Forelimb muscle (tissue), 1 donor: ENCODE results near the gene IDH3B. TPM values are rescaled to one million over a fixed set of nuclear protein-coding genes. Genes with fewer than 3 reads are reported as not detected.
"Not testable (repeated sequence)": the region's sequence is repeated elsewhere in the genome, so short reads cannot be mapped to it uniquely, and the experiment has no call there.

Experiments used
- DNase-seq: peaks from one replicate; pipeline ENCODE4 v3.0.0-alpha.2; 2013; ENCODE audit warnings: low read depth
- polyA plus RNA-seq: library from polyadenylated mRNA; unstranded; fragments of 120-200 nt; gene quantifications from one replicate; pipeline ENCODE4 v1.2.1, GENCODE V29; 2013; ENCODE audit not compliant: insufficient read length

IDH3B gene
- polyA plus RNA-seq, 1 donor, result 99.0 TPM

DNA sequence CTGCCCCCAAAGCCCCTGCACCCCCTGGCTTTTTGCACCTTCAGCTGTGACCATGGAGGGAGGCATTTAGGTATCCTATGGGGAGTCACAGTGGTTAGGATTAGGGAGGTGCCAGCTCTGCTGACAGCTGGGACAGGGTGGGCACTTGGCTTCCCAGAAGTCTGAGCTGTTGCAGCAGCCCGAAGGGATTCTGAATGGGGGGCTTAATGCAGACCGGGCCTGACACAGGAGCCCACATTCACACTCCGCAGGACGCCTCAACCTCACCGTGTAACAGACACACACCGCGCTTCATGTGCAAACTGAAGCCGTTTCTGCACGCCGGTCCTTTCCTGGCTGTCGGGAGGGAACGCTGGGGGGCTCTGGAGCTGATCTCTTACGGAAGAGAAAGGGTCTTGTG is 30.5 kb upstream of the IDH3B start:
- no peak for DNase-seq

DNA sequence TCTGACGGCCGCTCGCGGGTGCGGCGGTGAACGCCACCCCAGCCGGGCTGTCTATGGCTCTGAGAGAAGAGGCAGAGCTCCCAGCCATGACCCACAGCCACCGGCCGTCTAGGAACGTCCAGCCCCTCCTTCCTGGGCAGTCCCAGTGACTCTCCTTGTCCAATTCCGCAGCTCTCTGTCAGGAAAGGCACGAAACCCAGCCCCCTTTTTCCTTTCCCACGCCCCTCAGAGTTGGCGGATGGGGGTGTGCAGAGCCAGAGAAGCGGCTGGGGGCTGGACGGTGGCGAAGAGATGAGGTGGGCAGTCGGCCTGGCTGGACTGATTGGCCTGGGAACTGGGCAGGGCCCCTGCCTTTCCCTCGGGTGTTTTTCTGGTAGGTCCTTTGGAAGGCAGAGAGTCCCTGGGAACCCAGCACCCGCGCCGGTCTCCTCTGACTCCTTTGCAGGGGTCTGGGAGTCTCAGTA is 30.0 kb upstream of the IDH3B start:
- no peak for DNase-seq

DNA sequence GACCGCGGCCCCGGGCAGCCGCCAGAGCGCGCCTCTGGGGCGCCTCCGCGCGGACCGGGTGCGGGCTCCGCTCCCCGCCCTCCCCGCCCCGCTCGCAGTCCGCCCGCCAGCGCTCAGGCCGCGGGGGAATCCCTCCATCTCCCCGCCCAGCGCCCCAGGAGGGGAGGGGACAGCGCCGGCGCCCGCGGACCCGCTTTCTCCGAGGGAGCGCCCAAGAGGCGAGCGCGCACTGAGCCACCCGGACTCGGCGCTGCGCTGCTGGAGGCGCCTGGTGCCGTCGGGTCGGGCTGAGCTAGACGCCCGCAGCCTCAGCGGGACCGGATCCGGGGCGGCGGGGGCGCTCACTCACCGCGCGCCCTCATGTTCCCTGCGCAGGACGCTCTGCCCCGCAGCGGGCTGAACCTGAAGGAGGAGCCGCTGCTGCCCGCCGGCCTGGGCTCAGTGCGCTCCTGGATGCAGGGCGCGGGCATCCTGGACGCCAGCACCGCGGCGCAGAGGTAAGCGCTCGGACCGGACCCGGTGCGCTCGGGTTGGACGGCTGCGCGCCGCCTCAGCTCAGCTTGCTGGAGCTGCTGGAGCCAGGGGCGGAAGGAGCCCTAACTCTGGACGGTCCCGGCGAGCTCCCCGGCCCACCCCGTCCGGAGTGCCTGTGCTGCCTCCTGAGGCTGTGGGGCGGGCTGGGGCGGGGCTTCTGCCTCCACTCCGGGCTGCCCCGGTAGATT is 29.4 kb upstream of the IDH3B start:
- no peak for DNase-seq

DNA sequence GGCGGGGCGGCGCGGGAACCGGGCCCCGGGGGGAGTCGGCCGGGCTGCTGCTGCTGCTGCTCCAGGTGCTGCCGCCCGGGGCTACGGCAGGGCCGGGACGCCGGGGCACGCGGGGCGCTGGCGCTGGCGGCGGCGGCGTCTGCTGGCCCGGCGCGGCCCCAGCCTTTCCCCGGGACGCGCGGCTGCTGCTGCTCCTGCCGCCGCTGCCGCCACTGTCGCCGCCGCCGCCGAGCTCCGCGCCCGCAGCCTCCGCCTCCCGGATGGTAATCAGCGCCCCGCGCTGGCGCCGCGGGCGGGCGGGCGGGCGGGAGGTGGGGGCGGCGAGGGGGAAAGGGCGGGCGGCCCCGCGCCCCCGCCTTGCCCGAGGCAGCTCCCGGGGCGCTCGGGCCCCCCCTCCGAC is 28.9 kb upstream of the IDH3B start:
- DNase-seq, result no peak

DNA sequence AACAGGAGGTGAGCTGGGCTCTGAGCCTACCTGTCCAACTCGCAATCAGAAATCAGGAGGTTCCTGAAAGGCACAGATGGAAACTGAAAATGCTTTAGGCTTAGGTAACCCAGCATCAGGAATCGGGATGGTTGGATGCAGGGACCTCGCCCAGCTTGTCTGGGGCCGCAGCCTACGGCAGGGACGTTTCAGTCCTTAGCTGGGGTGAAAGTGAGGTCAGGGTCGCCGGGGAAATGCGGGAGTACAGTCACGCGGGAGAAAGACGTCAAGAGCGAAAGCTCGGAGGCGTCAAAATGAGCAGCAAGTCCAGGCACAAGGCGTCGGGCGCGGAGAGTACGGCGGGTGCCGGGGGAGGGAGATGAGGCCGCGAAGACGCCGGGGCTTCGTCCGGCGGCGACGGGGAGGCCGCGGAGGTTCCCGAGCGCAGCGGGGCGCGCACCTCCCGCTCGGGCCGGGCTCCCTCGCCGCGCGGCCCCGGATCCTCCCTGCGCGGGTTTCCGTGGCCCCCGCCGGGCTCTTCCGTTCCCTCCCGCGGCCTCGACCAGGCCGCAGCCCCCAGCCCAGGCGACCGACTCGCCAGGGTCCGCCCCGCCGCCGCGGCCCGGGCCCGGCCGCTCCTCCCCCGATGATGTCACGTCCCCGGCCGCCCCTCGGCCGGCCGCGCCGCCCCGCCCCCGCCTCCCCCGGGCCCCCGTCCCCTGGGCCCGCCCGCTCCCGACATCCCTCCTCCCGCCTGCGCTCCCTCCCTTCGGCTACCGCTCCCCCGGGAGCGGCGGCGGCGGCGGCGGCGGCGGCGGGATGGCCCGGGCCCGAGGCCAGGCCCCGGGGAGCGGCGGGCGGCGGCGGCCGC is 28.2 kb upstream of the IDH3B start, which contains the start of gene EBF4:
Gene EBF4, plus strand, starts transcription at position 745 of the 850 bp plus-strand sequence. CDS start 866 bp downstream, outside the sequence.
- no peak for DNase-seq

DNA sequence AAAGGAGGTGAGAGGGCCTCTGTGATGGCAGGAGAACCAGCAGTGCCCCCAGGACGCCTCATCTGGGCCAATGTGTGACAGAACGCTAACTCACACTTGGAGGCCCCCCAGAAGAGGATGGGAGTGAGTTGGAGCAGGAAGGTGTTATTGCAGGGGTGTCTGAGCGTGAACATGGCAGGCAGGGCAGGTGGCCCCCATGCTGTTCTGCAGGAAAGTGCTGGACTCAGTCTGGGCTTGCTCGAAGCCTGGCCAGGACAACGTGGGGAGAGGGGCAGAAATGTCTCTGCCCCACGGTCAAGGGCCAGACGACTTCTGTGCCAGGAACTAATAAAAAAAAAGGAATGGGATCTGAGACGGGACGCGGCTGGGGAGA is 27.6 kb upstream of the IDH3B start:
- DNase-seq, result no peak

DNA sequence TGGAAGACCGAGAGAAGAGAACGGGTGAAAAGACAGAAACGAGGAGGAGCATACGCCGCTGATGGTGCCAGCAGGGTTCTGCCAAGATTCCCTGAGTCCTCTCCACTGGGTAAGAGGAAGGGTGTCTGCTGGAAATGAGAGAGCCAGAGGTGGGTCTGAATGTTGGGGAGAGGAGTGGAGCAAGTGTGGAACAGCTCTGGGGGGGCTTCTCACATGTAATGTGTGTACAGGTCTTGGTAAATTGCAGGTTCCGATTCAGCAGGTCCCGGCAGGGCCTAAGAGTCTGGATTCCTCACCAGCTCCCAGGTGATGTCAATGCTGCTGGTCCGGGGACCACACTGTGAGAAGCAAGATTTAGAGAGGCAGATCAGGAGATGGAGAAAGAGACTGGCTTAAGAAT is 27.1 kb upstream of the IDH3B start:
- no peak for DNase-seq

DNA sequence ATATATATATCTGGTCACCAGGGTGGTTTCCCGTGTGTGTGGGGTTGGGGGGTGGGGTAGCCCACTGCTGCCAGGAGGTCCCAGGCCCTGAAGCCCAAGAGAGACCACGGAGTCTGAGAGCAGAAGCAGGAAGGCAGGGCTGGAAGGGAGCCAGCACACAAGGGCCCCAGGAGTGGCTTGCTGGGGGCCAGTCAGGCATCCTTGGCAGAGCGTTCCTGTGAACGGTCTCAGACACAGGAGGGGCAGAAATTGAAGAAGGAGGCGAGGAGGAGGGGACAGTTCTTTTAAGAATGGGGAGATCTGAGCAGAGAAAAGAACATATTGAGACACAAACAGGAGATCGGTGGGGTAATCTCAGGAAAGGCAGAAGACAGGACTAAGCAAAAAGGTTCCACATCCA is 26.7 kb upstream of the IDH3B start:
- no peak for DNase-seq

DNA sequence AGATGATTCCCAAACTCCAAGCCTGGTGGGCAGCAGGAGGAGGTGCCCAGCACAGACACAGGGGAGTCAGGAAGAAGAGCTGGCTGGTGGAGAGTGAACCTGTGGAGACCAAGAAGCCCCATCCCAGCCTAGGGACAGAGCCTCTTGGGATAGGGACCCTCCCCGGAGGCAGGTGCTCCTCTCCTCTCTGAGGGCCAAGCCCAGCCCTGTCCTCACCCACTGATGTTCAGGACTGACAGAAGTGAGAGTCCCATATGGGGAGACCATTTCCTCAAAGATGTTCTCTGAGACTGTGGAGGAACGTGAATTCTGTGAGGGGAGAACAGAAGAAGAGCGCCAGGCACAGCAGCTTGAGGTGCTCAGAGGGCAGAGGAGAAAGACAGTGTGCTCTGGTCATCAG is 26.2 kb upstream of the IDH3B start:
- no peak for DNase-seq

DNA sequence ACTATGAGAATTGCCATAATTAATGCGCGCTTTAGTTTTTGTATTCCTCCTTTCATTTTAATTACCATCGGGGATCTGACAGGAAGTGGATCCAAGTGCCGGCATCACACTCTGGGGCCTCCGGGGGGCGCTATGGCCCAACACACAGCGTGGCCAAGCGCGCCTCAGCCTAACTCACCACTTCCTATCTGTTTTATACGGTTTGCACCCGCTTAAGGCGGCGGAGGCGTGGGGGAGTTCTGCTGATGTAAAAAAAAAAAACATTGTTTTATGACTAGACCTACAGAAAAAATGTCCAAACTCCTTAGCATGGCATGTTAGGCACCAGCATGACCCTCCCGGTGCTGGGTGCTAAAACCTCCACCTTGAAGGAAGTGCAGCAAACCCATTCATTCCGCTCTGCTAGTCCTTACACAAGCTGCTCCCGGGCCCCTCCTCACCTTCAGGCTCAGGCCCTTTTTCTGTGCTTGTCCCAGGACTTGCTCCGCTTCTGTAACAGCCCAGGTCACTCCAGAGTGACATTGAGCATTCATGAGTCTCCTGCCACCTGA is 24.1 kb upstream of the IDH3B start:
- no peak for DNase-seq

DNA sequence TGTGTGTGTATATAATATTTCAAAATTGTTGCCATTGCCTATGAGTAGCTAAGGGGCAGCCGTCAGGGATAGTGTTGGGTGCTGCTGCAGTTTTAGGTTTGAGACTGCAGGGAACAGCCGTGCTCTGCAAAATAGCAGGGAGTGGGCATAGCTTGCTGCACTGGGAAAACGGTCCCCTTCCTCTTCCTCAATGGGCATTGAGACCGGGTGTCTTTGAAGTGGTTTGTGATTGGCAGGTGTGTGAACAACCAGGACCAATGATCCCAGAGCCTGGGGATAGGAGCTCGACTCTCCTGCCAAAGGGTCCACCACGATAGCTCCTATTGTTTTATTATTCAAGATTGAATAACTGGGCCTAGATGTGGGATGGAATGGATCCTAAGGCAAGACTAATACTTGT is 23.5 kb upstream of the IDH3B start:
- no peak for DNase-seq

DNA sequence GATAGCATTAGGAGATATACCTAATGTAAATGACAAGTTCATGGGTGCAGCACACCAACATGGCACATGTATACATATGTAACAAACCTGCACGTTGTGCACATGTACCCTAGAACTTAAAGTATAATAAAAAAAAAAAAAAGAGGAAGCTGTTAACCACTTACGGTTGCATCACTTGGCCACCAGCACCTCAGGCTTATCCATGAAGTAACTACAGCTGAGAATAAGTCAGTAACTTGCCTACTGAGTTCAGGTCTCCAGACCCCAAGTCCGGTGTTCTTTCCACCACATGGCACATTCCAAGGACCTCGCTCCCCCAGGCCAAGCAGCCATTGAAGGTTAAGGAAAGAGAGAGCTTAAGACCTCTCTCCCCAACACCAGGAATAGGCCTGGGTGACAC is 20.8 kb upstream of the IDH3B start:
- not testable (repeated sequence) for DNase-seq

DNA sequence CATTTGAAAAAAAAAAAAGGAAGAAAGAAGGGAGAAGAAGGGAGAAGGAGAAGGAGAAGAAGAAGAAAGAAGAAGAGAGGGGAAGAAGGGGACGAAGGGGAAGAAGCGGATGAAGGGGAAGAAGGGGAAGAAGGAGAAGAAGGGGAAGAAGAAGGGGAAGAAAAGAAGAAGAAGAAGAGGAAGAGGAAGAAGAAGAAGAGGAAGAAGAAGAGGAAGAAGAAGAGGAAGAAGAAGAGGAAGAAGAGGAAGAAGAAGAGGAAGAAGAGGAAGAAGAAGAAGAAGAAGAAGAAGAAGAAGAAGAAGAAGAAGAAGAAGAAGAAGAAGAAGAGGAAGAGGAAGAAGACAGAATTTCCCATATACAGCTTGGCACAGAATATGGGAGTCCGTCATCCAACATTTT is 18.0 kb upstream of the IDH3B start:
- not testable (repeated sequence) for DNase-seq

DNA sequence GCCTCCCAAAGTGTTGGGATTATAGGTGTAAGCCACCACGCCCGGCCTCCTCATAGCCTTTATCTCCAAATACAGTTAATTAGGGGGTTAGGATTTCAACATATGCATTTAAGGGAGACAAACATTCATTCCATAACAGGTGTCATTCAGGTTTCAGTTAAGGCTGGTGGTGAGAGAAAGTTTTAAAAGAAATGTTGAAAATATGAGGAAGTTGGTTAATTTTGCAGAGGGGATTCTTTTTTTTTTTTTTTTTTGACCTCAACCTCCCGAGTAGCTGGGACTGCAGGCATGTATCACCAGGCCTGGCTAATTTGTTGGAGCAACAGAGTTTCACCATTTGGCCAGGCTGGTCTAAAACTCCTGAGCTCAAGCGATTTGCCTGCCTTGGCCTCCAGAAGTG is 16.0 kb upstream of the IDH3B start:
- no peak for DNase-seq

DNA sequence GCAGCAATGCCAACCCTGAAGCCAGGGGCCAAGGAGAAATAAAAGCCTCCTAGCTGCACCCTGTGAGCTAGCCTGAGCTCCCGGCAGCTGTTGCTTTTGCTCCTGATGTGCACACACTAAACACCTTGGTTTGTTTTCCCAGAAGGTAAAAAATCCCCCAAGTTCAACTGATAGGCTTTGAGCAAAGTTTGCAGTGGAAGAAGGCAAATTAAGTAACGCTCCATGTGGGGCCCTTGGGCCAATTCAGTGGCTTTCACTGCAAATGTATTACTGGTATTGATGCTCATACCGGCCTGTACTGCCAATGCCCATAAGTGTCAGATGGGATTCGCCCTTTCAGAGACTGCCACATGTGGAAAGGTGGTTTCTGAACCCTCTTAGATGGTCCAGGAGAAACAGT is 9.4 kb upstream of the IDH3B start:
- no peak for DNase-seq

DNA sequence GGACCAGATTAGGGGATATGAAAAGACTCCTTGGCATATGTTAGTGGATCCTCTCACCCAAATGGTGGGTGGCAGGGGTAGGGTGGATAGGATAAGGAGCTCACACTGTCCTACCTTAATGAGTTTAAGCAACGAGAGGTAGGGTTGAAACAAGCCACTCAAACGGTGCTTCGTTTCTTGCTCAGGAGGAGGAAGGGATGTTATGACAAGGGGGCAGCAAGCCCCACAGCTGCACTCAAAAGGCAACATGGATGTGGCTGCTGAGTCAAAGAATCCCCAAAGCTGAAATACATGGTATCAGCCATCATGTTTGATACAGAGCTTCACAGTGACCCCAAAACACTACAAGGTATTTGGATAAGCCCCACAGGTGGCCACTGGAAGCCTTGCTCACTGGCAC is 8.4 kb upstream of the IDH3B start:
- no peak for DNase-seq

DNA sequence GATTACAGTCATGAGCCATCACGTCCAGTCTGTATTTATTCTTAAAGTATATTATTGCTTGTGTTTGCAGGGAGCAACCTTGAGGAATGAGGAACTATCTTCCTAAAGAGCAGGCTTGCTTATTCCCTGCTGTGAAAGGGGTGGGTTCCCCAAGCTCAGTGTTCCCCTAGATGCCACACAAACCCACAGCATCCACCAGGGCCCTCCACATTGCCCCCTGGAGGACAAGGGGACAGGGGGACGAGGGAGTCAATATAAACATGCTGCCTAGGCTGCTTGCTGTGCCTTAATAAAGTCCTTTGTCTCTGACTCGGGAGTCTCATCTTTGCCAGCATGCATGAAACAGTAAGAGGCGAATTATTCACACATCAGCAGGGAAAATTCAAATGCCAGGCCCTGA is 8.0 kb upstream of the IDH3B start:
- DNase-seq, result no peak

DNA sequence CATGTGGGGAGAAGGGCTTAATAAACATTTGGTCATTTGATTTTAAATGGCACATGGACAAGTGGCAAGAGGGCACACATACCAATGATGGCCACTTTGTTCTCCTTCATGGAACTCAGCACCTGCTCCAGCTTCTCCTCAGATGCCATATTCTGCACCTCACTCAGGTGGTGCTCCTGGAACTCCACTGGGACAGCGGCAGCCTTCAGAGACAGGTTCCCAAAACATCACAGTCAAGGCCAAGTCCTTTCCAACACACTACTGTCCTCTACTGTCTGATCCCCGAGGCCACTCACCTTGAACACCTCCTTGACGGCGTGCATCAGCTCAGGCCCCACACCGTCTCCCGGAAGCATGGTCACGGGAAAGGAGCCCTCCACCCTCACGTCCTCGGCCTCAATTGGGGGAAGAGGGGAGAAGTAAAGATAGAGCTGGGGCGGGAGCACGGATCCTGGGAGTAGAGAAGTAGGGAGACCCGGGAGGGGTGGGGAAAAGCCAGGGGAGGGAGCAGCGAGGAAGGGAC is 591 bp downstream of the IDH3B start:
- no peak for DNase-seq

DNA sequence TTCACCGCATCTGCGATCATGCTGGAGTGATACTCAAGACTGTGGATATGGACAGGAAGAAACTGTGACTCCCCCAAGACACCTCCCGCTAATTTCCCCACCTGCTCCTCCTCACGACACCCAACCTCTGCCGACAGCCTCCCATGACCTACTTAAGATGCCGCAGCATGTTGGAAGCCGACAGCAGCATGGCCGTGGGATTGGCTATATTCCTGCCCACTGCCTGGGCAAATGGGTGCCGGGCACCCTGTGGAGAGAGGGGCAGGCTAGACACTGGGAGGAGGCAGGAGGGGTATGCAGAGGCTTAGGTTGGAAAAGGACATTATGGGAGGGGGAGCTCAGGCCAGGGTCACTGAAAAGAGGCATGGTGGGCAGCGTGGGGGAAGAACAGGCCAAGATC is 4.5 kb downstream of the IDH3B start:
- no peak for DNase-seq

DNA sequence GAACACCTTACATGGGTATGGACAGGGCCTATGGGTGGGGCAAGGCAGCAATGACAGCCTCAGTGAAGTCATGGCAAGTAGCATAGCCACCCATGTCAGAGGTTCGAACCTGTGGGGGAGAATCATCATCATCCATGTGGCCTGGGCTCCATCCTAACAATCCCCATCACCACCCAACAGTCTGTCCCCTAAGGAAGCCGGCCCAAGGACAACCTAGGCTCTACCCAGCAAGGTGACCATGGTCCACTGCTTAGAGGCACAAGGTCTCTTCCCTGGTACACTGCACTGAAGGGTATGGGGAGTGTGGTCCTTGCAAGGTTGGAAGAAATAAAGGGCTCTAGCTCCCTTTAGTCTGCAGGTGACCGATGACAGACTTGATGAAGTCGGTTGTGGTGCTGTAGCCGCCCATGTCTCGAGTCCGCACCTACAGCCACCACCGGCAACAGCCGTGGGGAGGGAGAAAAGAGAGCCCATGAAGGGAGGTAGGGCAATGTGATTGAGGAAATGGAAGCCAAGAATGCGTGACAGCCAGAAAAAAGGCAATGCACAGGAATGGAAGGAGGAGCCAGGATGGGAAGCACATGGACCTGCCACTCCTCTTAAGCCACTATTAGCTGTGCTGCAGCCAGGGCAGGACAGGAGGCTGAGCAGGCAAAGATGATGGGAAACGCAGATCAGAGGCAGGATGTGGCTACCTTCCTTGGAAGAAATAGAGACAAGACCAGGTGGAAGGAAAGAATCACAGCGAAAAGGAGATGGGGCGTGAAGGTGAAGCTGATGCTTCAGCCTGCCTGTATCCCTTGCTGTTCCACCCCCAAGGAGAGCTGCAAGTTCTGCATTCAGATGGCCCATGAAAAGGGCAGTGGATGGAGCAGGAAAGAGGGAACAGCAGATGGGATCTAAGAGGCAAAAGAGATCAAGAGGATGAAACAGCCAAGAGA is 5.3 kb downstream of the IDH3B start:
- no peak for DNase-seq

DNA sequence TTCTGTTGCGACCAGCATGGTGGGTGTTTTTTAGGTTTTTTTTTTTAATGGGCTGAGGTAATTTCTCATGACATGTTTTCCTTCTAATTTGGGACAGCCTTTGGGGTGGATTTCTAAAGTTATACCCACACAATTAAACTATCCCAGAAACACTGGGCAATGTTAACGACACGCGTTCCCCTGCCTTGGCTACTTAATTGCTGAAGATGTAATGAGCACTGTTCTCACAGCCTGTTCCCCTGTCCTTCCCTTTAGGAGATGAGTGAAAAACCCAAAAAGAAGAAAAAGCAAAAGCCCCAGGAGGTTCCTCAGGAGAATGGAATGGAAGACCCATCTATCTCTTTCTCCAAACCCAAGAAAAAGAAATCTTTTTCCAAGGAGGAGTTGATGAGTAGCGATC is 6.3 kb downstream of the IDH3B start:
- no peak for DNase-seq
